Upper lobe of left lung (tissue), 6 donors: ENCODE data around the gene RBM44. TPM values are rescaled to one million over a fixed set of nuclear protein-coding genes. Genes with fewer than 3 reads are reported as not detected.
"Not testable (repeated sequence)": the region's sequence is repeated elsewhere in the genome, so short reads cannot be mapped to it uniquely, and the experiment has no call there.

ENCODE experiments used
- ATAC-seq, 2 donors: fragments of 200-7000 bp; cut with Tn5 transposase; one replicate each; pipeline ENCODE4 v1.9.1; 2022; ENCODE audit warnings: mild to moderate bottlenecking in 2 of 2, moderate library complexity in 2 of 2; ENCODE audit not compliant: low FRiP score in 2 of 2
- DNase-seq, 2 donors: peaks; one replicate each; pipeline ENCODE4 v3.0.0-alpha.2; 2019 to 2020
- H3K27ac ChIP-seq, 4 donors: fragments of 200-600 bp; sonication (generic); one replicate each; pipeline ENCODE4 v1.5.1; 2016 to 2019
- H3K27me3 ChIP-seq, 4 donors: fragments of 200-600 bp; sonication (generic); one replicate each; pipeline ENCODE4 v1.5.1; 2017 to 2019
- H3K36me3 ChIP-seq, 4 donors: fragments of 200-600 bp; sonication (generic); one replicate each; pipeline ENCODE4 v1.5.1; 2016 to 2019
- H3K4me1 ChIP-seq, 4 donors: fragments of 200-600 bp; sonication (generic); one replicate each; pipeline ENCODE4 v1.5.1; 2018 to 2019
- H3K4me3 ChIP-seq, 4 donors: fragments of 200-600 bp; sonication (generic); one replicate each; pipeline ENCODE4 v1.5.1; 2017 to 2019; ENCODE audit warnings: mild to moderate bottlenecking in 2 of 4, moderate library complexity in 1 of 4
- H3K9me3 ChIP-seq, 4 donors: fragments of 200-600 bp; sonication (generic); one replicate each; pipeline ENCODE4 v1.5.1; 2018 to 2019
- CTCF ChIP-seq, 6 experiments: fragments of 450-650 bp in 4 of 6; fragments of 200-600 bp in 2 of 6; sonication (generic) in 2 of 6; IDR thresholded peaks; one replicate each; pipeline ENCODE4 v1.5.1; 2016 to 2019; ENCODE audit warnings: antibody characterized with exemption in 6 of 6
- EP300 ChIP-seq, 4 donors: sonication (generic); formaldehyde crosslinking; IDR thresholded peaks; one replicate each; pipeline ENCODE4 v1.5.1; 2017; ENCODE audit warnings: antibody characterized with exemption in 4 of 4, control low read depth in 2 of 4
- POLR2A ChIP-seq, 4 donors: fragments of 450-650 bp; IDR thresholded peaks; one replicate each; pipeline ENCODE4 v1.5.1; 2016 to 2017; ENCODE audit warnings: antibody characterized with exemption in 4 of 4, mild to moderate bottlenecking in 2 of 4
- POLR2AphosphoS5 ChIP-seq, 2 donors: sonication (generic); formaldehyde crosslinking; IDR thresholded peaks; one replicate each; pipeline ENCODE4 v1.5.1; 2017; ENCODE audit warnings: antibody characterized with exemption in 2 of 2
- WGBS, 2 donors: methylation state at CpG; one replicate each; pipeline ENCODE4 v1.1.5; 2017 to 2018; 5-methylcytosine and 5-hydroxymethylcytosine counted together
- total RNA-seq, 6 donors: library from RNA; depleted of rRNA in 4 of 6; stranded (reverse); fragments of >200 nt in 4 of 6; gene quantifications; one replicate each; pipeline versions ENCODE4 v1.1.0 to v1.2.1, GENCODE V29; 2016 to 2021
- donor health status: DM: no; HTN: no; CAD: no; lungs with moderate emphysema.
- donor health status: DM: no; HTN: yes; CAD: no; lungs with severe emphysema.

Gene RBM44
- total RNA-seq, 6 donors from 2014 or later: 0.44 to 2.8 (median 1.5) TPM

GRCh38 chr2:237867465-237867864, 68.9 kb downstream of the RBM44 start:
- Histone ChIP-seq H3K4me1 (no peaks in the 10 kb centered on the region), H3K27ac (no peak overlapping the region), H3K27me3 (no peaks in the 10 kb centered on the region), H3K9me3 (no peaks in the 10 kb centered on the region), H3K4me3 (no peak overlapping the region), H3K36me3 (no peaks in the 10 kb centered on the region)
- ATAC-seq (no peak), DNase-seq (no peak)
- TF ChIP-seq EP300 (IDR thresholded peaks at IDR 0.05) (no peak), CTCF (IDR thresholded peaks at IDR 0.05) (no peak), POLR2A (IDR thresholded peaks at IDR 0.05) (no peak), POLR2AphosphoS5 (IDR thresholded peaks at IDR 0.05) (no peak)
- WGBS, 2 donors: 78 to 86% methylated on average over 10 of the region's 10 CpGs

DNA sequence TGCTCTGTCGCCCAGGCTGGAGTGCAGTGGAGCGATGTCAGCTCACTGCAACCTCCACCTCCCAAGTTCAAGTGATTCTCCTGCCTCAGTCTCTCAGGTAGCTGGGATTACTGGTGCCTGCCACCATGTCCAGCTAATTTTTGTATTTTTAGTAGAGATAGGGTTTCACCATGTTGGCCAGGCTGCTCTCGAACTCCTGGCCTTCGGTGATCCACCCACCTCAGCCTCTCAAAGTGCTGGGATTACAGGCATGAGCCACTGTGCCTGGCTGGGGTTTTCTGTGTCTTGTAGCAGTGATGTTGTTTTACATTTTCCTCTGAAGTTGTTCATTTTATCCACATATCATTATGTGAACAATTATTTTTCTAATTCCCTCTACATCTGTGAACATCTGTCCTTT, 69.5 kb downstream of the RBM44 start:
- not testable (repeated sequence) for H3K4me1 ChIP-seq, DNase-seq, H3K9me3 ChIP-seq, H3K27ac ChIP-seq, ATAC-seq, H3K27me3 ChIP-seq, H3K36me3 ChIP-seq, H3K4me3 ChIP-seq
- 90 to 100% methylated on average over 3 to 4 of the region's 4 CpGs for WGBS, 2 donors

GRCh38 chr2:237868631-237869342, 70.2 kb downstream of the RBM44 start:
- no peak for TF ChIP-seq POLR2AphosphoS5 (IDR thresholded peaks at IDR 0.05)
- no peak for TF ChIP-seq EP300 (IDR thresholded peaks at IDR 0.05)
- no peak for TF ChIP-seq POLR2A (IDR thresholded peaks at IDR 0.05)
- no peak for TF ChIP-seq CTCF (IDR thresholded peaks at IDR 0.05)
- H3K36me3 ChIP-seq: no peaks in the 10 kb centered on the region
- ATAC-seq (no peak), DNase-seq (no peak)
- peaks cover 0 to 4% (median 0%) of the 10 kb centered on the region in 4 donors for H3K4me1 ChIP-seq
- H3K4me3 ChIP-seq: no peak overlapping the region
- H3K27ac ChIP-seq: no peak overlapping the region
- 66 to 71% methylated on average over 22 of the region's 22 CpGs for WGBS, 2 donors
- H3K9me3 ChIP-seq: no peaks in the 10 kb centered on the region
- no peaks in the 10 kb centered on the region for H3K27me3 ChIP-seq

DNA sequence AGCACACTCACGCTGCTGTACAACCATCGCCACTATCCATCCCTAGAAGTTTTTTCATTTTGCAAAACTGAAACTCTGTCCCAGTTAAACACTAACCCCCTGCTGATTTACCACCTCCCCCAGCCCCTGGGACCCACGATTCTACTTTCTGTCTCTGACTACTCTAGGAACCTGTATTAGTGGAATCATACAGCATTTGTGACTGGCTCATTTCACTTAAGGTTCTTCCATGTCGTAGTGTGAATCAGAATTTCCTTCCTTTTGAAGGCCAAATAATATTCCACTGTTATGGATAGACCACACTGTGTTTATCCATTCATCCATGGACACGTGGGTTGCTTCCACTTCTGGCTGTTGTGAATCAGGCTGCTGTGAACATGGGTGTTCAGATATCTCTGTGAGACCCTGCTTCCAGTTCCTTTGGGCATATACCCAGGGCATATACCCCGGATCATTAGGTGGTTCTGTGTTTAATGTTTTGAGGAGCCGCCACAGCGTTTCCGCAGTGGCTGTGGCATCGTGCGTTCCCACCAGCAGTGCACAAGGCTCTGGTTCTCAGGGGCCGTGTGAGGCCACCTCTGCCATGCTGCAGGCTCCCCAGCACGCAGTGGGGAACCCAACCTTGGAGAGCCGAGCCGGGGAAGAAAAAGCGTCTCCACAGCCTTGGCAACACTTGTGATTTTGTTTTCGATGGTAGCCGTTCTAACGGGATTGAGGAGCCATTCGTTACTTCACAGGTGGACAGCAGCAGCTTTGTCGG, 70.9 kb downstream of the RBM44 start:
- DNase-seq (no peak), ATAC-seq (no peak)
- no peak overlapping the region for H3K4me3 ChIP-seq
- no peak for TF ChIP-seq EP300 (IDR thresholded peaks at IDR 0.05)
- TF ChIP-seq POLR2A (IDR thresholded peaks at IDR 0.05): no peak
- TF ChIP-seq CTCF (IDR thresholded peaks at IDR 0.05): no peak
- no peak for TF ChIP-seq POLR2AphosphoS5 (IDR thresholded peaks at IDR 0.05)
- no peaks in the 10 kb centered on the region for H3K27me3 ChIP-seq
- H3K36me3 ChIP-seq: no peaks in the 10 kb centered on the region
- H3K4me1 ChIP-seq: peaks cover 0 to 7% (median 0%) of the 10 kb centered on the region in 4 donors
- H3K9me3 ChIP-seq: no peaks in the 10 kb centered on the region
- no peak overlapping the region for H3K27ac ChIP-seq
- 92% methylated on average over 17 to 21 of the region's 21 CpGs for WGBS, 2 donors

DNA sequence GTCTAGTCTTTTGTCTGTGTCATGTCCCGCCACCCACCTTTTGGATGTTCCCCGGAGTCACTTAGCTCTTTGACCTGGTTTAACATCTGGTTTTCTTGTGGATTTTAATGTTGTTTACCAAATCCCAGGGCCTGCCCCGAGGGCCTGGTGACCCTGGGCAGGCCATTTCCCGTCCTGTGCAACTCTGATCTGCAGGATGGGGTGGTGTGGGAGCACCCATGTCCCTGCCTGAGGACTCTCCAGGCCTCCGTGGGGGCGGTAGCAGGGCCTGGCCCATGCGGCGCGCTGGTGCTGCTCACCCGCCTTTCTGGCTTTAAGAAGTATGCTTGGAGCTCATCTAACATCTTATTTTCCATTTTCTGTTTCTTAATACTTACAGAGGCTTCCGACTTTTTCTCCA, 71.5 kb downstream of the RBM44 start:
- H3K4me1 ChIP-seq: peaks cover 0 to 7% (median 0%) of the 10 kb centered on the region in 4 donors
- TF ChIP-seq POLR2AphosphoS5 (IDR thresholded peaks at IDR 0.05): no peak
- no peak for TF ChIP-seq EP300 (IDR thresholded peaks at IDR 0.05)
- TF ChIP-seq POLR2A (IDR thresholded peaks at IDR 0.05): no peak
- TF ChIP-seq CTCF (IDR thresholded peaks at IDR 0.05): no peak
- no peaks in the 10 kb centered on the region for H3K36me3 ChIP-seq
- ATAC-seq (no peak), DNase-seq (peak in 1 of 2 donors; percentile 74)
- H3K27me3 ChIP-seq: no peaks in the 10 kb centered on the region
- no peak overlapping the region for H3K4me3 ChIP-seq
- no peak overlapping the region for H3K27ac ChIP-seq
- no peaks in the 10 kb centered on the region for H3K9me3 ChIP-seq
- 84 to 94% methylated on average over 11 of the region's 11 CpGs for WGBS, 2 donors
